ENCODE results near the gene STAB2.

STAB2 gene

GRCh38 chr12:103736572-103736971 is 149.5 kb downstream of the STAB2 start:
- TF ChIP-seq, protein P1, sequence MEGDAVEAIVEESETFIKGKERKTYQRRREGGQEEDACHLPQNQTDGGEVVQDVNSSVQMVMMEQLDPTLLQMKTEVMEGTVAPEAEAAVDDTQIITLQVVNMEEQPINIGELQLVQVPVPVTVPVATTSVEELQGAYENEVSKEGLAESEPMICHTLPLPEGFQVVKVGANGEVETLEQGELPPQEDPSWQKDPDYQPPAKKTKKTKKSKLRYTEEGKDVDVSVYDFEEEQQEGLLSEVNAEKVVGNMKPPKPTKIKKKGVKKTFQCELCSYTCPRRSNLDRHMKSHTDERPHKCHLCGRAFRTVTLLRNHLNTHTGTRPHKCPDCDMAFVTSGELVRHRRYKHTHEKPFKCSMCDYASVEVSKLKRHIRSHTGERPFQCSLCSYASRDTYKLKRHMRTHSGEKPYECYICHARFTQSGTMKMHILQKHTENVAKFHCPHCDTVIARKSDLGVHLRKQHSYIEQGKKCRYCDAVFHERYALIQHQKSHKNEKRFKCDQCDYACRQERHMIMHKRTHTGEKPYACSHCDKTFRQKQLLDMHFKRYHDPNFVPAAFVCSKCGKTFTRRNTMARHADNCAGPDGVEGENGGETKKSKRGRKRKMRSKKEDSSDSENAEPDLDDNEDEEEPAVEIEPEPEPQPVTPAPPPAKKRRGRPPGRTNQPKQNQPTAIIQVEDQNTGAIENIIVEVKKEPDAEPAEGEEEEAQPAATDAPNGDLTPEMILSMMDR (IDR thresholded peaks at IDR 0.05; ENCODE audit: low read depth, low read length), result no peak
- H3K4me3 ChIP-seq (ENCODE audit: low read depth, low read length), result no peak overlapping the region

DNA sequence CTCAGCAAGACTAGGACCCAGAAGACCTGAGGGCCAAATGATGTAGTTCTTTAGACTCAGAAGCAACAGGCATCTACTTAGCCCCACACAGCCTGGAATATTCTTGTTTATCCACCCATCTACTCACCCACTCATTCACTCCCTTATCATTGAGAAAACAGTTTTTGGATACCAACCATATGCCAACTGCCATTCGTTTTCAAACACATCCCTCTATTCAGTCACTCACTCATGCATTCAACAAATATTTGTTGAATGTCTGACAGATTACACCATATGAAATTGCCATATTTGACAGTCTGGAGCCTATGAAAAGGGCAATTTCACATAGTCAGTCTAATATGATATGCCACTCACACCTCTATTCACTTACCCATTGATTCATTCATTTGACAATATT is 150.8 kb downstream of the STAB2 start:
- no peak overlapping the region for H3K4me3 ChIP-seq (ENCODE audit: low read depth, low read length)
- TF ChIP-seq, protein P1 (IDR thresholded peaks at IDR 0.05; ENCODE audit: low read depth, low read length), result no peak

GRCh38 chr12:103742349-103742932 is 155.4 kb downstream of the STAB2 start:
- H3K4me3 ChIP-seq (ENCODE audit: low read depth, low read length), result no peak overlapping the region
- TF ChIP-seq, protein P1 (IDR thresholded peaks at IDR 0.05; ENCODE audit: low read depth, low read length), result no peak

- TF ChIP-seq, protein P1 (IDR thresholded peaks at IDR 0.05; ENCODE audit: low read depth, low read length), result no peak
Measured at GRCh38 chr12:103743788-103744187, 156.7 kb downstream of the STAB2 start.

GRCh38 chr12:103745962-103746361 is 158.9 kb downstream of the STAB2 start:
- TF ChIP-seq, protein P1 (IDR thresholded peaks at IDR 0.05; ENCODE audit: low read depth, low read length), result no peak
- no peak overlapping the region for H3K4me3 ChIP-seq (ENCODE audit: low read depth, low read length)

More at GRCh38 chr12:103743788-103744187, 156.7 kb downstream of the STAB2 start:
- H3K4me3 ChIP-seq (ENCODE audit: low read depth, low read length), result no peak overlapping the region

- TF ChIP-seq, protein P1 (IDR thresholded peaks at IDR 0.05; ENCODE audit: low read depth, low read length), result no peak
- no peak overlapping the region for H3K4me3 ChIP-seq (ENCODE audit: low read depth, low read length)
Measured at GRCh38 chr12:103748002-103748401, 160.9 kb downstream of the STAB2 start.

GRCh38 chr12:103748875-103749274 is 161.8 kb downstream of the STAB2 start:
- no peak overlapping the region for H3K4me3 ChIP-seq (ENCODE audit: low read depth, low read length)
- TF ChIP-seq, protein P1 (IDR thresholded peaks at IDR 0.05; ENCODE audit: low read depth, low read length), result no peak

Data from WI38 (cell line).